Mammary epithelial cell (primary cell): ENCODE measurements around the gene CD82.

Source experiments
- CTCF ChIP-seq, 2 donors: IDR thresholded peaks in 1 of 2; conservative IDR thresholded peaks in 1 of 2; 2 replicates each; pipeline ENCODE4 v1.5.1; 2011 to 2012; ENCODE audit warnings: inconsistent platforms in 2 of 2, low read length in 2 of 2, mild to moderate bottlenecking in 2 of 2, control low read depth in 1 of 2, low read depth in 1 of 2; ENCODE audit not compliant: insufficient read depth in 1 of 2; ENCODE audit errors: extremely low read depth in 1 of 2
- EZH2 ChIP-seq: IDR thresholded peaks from 2 replicates; pipeline ENCODE4 v1.6.1; 2012; ENCODE audit warnings: low read length, inconsistent platforms, borderline replicate concordance

- TF ChIP-seq CTCF (conservative IDR thresholded peaks at IDR 0.05 in 1 of 2, IDR thresholded peaks at IDR 0.05 in 1 of 2; ENCODE audit: extremely low read depth in 1 of 2, insufficient read depth in 1 of 2, low read depth in 1 of 2, low read length in 2 of 2) (no peak), EZH2 (no peak)
Measured at GRCh38 chr11:44530413-44531115, 34.9 kb upstream of the CD82 start.
